NB4 (cell line): ENCODE data around the gene GLYATL3.

ENCODE experiments used
- DNase-seq: peaks from one replicate; pipeline ENCODE4 v3.0.0; 2010; ENCODE audit warnings: low read depth
- H3K4me3 ChIP-seq: one replicate; pipeline ENCODE4 v1.5.1; 2011; ENCODE audit warnings: mild to moderate bottlenecking, low read depth, low read length, moderate library complexity
- MYC ChIP-seq: IDR thresholded peaks from 2 replicates; pipeline ENCODE4 v1.6.1; 2011; ENCODE audit warnings: low read depth, low read length
- POLR2A ChIP-seq: IDR thresholded peaks from 2 replicates; pipeline ENCODE4 v1.6.1; 2011; ENCODE audit warnings: mild to moderate bottlenecking; ENCODE audit not compliant: insufficient read length; ENCODE audit errors: extremely low read depth
- TF ChIP-seq, protein P1 (sequence below): IDR thresholded peaks from 2 replicates; pipeline ENCODE4 v1.6.1; 2011; ENCODE audit warnings: low read depth, low read length
- TF ChIP-seq, protein P2 (sequence below): IDR thresholded peaks from one replicate; pipeline ENCODE4 v1.5.1; 2012; ENCODE audit warnings: low read depth, low read length

The GLYATL3 gene

DNA sequence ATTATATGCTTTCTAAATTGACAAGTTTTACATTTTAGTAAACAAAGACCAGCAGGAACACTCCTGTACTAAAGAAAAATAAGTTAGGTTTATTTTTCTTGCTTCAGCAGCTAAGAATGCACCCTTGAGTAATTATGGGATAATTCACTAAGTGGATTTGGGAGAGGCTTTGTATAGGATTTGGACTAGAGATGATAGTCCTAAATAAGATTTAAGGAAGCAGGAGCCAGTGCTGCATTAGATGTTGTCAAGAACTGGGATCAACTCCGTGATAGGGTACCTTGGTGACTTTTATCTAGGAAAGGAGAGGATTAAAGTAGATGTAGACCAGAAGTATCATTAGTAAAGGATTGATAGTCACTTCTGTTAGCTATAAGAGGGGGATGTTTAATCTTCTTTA, 46.6 kb downstream of the GLYATL3 start:
- H3K4me3 ChIP-seq = no peak overlapping the region
- TF ChIP-seq, protein P1, sequence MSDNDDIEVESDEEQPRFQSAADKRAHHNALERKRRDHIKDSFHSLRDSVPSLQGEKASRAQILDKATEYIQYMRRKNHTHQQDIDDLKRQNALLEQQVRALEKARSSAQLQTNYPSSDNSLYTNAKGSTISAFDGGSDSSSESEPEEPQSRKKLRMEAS = no peak
- TF ChIP-seq MYC (no peak), POLR2A (no peak)
- TF ChIP-seq, protein P2, sequence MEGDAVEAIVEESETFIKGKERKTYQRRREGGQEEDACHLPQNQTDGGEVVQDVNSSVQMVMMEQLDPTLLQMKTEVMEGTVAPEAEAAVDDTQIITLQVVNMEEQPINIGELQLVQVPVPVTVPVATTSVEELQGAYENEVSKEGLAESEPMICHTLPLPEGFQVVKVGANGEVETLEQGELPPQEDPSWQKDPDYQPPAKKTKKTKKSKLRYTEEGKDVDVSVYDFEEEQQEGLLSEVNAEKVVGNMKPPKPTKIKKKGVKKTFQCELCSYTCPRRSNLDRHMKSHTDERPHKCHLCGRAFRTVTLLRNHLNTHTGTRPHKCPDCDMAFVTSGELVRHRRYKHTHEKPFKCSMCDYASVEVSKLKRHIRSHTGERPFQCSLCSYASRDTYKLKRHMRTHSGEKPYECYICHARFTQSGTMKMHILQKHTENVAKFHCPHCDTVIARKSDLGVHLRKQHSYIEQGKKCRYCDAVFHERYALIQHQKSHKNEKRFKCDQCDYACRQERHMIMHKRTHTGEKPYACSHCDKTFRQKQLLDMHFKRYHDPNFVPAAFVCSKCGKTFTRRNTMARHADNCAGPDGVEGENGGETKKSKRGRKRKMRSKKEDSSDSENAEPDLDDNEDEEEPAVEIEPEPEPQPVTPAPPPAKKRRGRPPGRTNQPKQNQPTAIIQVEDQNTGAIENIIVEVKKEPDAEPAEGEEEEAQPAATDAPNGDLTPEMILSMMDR = no peak
- no peak for DNase-seq

DNA sequence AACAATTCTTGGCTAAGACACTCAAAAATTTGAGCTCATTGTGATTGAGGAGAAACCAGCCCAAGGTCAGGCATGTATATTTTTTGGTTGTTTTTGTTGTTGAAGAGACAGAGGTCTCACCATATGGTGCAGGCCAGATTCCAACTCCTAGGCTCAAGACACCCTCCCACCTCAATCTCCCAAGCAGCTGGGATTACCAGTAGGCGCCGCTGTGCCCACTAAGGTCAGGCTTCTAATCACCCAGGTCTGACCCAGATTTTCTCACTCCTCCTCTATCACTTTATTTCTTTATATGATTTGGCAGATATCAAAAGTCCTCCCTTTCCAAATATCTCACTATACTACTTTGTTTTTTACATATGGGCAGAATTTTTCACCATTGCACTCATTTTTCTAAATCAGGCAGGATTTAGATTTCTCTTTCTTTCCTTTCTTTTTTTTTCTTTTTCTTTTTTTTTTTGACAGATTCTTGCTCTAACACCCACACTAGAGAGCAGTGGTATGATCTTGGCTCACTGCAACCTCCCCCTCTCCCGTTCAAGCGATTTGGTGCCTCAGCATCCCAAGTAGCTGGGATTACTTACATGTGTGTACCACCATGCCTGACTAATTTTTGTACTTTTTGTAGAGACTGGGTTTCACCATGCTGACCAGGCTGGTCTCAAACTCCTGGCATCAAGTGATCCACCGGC, 49.0 kb downstream of the GLYATL3 start:
- TF ChIP-seq MYC = no peak
- TF ChIP-seq, protein P2 = no peak
- TF ChIP-seq POLR2A = no peak
- TF ChIP-seq, protein P1 = no peak
- no peak overlapping the region for H3K4me3 ChIP-seq
- DNase-seq = no peak

DNA sequence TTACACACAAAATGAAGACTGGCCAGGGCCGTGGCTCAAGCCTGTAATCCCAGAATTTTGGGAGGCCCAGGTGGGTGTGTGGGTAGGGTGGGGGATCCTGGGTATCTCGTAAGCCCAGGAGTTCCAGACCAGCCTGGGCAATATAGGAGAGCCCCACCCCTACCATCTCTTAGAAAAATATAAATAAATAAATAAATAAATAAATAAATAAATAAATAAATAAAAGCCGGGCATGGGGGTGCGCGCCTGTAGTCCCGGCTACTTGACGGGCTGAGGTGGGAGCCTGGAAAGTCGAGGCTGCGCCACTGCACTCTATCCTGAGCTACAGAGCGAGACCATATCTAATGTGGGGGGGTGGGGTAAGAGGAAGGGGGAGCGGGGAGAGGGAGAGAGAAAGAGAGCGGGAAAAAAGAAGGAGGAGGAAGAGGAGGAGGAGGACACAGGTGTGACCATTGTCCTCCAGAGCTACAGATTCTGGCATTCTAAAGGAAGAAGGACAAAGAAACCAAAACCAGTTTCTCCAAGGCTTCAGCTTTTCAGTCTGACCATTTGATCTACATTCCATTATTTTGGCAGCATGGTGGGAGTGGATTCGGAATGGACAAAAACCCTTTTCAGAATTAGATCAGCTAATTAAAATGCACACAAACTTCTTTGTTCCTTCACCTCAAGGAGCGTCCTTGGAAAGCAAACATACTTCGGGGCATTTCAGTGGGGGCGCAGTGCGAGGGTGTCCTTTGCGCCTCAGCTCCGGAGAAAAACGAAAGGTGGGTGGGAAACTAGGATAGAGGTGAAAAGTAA, 50.2 kb downstream of the GLYATL3 start:
- no peak for DNase-seq
- H3K4me3 ChIP-seq = no peak overlapping the region
- TF ChIP-seq, protein P2 = no peak
- TF ChIP-seq MYC (no peak), POLR2A (no peak)
- TF ChIP-seq, protein P1 = no peak

DNA sequence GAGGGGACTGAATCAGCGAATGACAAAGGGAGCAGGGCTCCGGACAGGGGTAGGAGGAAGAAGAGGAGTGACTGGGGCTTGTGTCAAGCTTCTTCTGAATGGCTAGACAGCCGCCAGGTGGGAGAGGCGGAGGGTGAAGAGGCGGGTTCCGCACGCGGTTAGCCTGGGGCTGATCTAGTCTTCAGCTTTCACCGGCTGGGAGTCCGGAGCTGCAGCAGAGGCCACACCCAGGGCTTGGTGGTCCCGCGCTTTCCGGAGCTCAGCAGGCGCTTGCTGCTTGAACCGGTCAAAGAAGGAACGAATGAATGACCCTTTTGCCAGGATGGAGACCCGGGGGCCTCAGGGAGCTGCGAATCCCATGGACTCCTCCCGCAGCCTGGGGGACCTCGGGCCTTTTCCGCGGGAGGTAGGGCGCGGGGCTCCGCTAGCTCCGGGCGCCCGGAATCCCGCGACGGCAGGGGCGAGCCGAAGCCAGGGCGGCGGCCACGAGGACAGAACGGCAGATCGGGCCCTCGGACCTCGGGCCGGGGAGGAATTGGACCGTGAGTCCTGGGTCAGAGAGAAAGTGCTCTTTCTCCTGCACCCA, 50.9 kb downstream of the GLYATL3 start, which contains the start of gene C6orf141:
Gene C6orf141 (plus strand): TSS at position 177 of the 586 bp plus-strand sequence. CDS start 125 bp downstream, at position 302.
- TF ChIP-seq, protein P1 = no peak
- TF ChIP-seq MYC (no peak), POLR2A (no peak)
- TF ChIP-seq, protein P2 = no peak
- DNase-seq = no peak
- no peak within 1 kb of the TSS for H3K4me3 ChIP-seq

DNA sequence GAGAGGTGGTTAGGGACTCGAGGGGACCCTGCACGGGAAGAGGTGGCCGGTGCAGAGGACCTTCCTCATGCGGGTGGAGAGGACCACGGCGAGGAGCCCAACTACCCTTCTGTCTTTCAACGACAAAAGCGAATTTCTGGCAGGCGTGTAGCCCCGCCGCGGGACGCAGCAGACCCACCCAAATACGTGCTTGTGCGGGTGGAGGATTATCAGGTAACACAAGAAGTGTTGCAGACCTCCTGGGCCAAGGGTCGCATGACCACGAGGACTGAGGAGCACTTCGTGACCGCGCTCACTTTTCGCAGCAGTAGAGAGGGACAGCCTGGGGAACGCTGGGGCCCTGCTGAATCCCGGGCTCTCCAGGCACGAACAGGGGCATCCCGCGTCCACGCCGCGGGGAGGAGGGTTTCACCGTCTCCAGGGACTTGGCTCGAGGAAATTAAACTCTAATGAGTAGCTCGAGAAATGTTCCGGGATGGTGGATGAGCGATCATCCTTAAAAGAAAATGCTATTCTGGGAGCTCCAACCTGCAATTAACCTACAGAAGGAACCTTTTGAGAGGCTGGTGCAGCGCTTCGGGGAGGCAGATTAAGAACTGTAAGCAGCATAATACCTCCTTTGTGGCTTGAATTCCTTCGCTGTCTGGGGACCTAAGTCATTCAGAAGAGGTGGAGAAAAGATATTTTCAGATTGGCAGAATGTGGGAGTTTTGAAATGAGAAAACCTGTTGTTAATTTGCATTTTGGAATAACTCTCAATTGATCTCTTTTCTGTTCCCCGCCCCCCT, 51.5 kb downstream of the GLYATL3 start:
- TF ChIP-seq, protein P2 = no peak
- no peak for TF ChIP-seq MYC
- TF ChIP-seq, protein P1 = no peak
- TF ChIP-seq POLR2A = no peak
- H3K4me3 ChIP-seq = no peak overlapping the region
- no peak for DNase-seq
